ENCODE data around the gene C16orf74. TPM values are rescaled to one million over a fixed set of nuclear protein-coding genes. Genes with fewer than 3 reads are reported as not detected.

C16orf74 gene
- total and polyA plus RNA-seq, 2 of the 13 experiments (the other 11 are each of a cell fraction or from before 2014, with no cell fraction given) = 0.13 to 0.29 TPM

DNA sequence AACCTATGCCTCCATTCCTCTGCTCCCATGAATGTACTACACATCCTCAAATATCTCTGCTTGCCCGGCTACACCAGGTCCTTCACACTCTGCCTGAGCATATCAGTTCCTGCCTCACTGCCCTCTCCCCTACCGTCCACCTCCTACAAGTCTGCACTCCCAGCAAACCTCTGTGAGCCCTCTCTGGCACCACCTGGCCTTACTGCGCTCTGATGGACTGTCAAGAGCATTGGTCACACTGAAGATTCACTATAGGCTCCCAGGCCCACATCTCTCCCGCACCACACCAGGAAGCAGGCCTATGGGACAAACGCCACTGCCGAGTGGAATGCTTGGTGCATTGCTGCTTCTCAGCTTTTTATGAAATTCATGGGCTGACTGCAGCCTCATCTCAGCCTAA lies 71.0 kb downstream of the C16orf74 start (continued):
- TF ChIP-seq ZNF572 (CRISPR knock-in tag; IDR thresholded peaks at IDR 0.05) (no peak), ARNT (IDR thresholded peaks at IDR 0.05) (no peak), NFYB (CRISPR knock-in tag; IDR thresholded peaks at IDR 0.05) (no peak), POLR2G (IDR thresholded peaks at IDR 0.05; ENCODE audit: low read depth, low read length) (peak; percentile 62), PAF1 (CRISPR knock-in tag; IDR thresholded peaks at IDR 0.05) (0 out of 2 replicates have a peak, but pooled peaks have one; percentile 65)

DNA sequence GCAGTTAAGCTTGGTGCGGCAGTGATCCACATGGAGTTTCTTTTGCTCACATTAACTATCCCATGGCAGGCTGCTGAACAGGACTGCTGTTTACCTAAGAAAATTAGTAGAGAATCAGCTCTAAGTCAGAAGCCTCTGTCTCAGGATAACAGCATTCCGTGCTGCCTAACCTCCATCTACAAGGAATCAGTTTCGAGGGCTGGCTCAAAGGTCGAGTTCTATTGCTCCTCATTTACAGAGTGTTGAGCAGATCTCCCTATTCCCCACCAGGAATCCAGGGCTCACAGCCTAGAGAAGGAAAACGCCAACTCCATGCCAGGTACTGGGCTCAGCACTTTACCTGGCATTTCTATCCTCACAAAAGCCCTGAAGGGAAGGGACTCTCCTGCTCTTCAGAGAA lies 72.1 kb downstream of the C16orf74 start:
- in situ Hi-C loops (cut with HindIII; ENCODE audit: extremely low pct_ligation_motif_present, low pct_unique_long_range_greater_than_20kb) (no loop called here), intact Hi-C loops (cut with micrococcal nuclease; ENCODE audit: unreplicated experiment) (no loop called here)
- WGBS (ENCODE audit: low lambda C conversion rate) = 91% methylated on average over 5 of the region's 5 CpGs
- FAIRE-seq (no peak), DNase-seq (ENCODE audit: low spot score) (no peak), ATAC-seq (no peak)
- Histone ChIP-seq H3K79me2 (ENCODE audit: insufficient read depth, low read length) (peaks cover 2% of the 10 kb centered on the region), H3K27ac (ENCODE audit: extremely low read length, insufficient read depth, low read length) (no peak overlapping the region), H3K9ac (ENCODE audit: insufficient read depth, low read depth, low read length) (no peak overlapping the region), H3K9me3 (ENCODE audit: low read length) (no peaks in the 10 kb centered on the region), H3K4me2 (ENCODE audit: low read depth, low read length) (no peak overlapping the region), H2AFZ (ENCODE audit: low read length) (no peak overlapping the region), H3K36me3 (replicated peaks in 1 of 2; ENCODE audit: control insufficient read depth in 1 of 2, insufficient read depth in 2 of 2, low read length in 2 of 2) (peaks cover 26 to 86% of the 10 kb centered on the region in 2 experiments), H3K27me3 (ENCODE audit: control insufficient read depth in 1 of 2, insufficient read depth in 2 of 2, low read length in 2 of 2) (no peaks in the 10 kb centered on the region), H3K4me3 (replicated peaks in 1 of 3; ENCODE audit: insufficient read depth in 1 of 3, low read depth in 2 of 3, low read length in 3 of 3) (no peak overlapping the region), H3K4me1 (ENCODE audit: insufficient read depth, low read length) (no peaks in the 10 kb centered on the region), H4K20me1 (ENCODE audit: insufficient read depth, low read length) (no peaks in the 10 kb centered on the region; the same call in none of the 2 replicates)
- ChIA-PET POLR2A (no interaction called here), CTCF (ENCODE audit: low intra/inter-chr PET ratio, low total read pairs) (no interaction called here)
- 0 out of 2 replicates have a peak, but pooled peaks have one; percentile 12 for TF ChIP-seq PAF1 (CRISPR knock-in tag; IDR thresholded peaks at IDR 0.05)
- TF ChIP-seq, protein P1, sequence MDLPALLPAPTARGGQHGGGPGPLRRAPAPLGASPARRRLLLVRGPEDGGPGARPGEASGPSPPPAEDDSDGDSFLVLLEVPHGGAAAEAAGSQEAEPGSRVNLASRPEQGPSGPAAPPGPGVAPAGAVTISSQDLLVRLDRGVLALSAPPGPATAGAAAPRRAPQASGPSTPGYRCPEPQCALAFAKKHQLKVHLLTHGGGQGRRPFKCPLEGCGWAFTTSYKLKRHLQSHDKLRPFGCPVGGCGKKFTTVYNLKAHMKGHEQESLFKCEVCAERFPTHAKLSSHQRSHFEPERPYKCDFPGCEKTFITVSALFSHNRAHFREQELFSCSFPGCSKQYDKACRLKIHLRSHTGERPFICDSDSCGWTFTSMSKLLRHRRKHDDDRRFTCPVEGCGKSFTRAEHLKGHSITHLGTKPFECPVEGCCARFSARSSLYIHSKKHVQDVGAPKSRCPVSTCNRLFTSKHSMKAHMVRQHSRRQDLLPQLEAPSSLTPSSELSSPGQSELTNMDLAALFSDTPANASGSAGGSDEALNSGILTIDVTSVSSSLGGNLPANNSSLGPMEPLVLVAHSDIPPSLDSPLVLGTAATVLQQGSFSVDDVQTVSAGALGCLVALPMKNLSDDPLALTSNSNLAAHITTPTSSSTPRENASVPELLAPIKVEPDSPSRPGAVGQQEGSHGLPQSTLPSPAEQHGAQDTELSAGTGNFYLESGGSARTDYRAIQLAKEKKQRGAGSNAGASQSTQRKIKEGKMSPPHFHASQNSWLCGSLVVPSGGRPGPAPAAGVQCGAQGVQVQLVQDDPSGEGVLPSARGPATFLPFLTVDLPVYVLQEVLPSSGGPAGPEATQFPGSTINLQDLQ (CRISPR knock-in tag; IDR thresholded peaks at IDR 0.05) = no peak
- no peak for TF ChIP-seq ZC3H13 (CRISPR knock-in tag; IDR thresholded peaks at IDR 0.05)
- TF ChIP-seq, protein P2, sequence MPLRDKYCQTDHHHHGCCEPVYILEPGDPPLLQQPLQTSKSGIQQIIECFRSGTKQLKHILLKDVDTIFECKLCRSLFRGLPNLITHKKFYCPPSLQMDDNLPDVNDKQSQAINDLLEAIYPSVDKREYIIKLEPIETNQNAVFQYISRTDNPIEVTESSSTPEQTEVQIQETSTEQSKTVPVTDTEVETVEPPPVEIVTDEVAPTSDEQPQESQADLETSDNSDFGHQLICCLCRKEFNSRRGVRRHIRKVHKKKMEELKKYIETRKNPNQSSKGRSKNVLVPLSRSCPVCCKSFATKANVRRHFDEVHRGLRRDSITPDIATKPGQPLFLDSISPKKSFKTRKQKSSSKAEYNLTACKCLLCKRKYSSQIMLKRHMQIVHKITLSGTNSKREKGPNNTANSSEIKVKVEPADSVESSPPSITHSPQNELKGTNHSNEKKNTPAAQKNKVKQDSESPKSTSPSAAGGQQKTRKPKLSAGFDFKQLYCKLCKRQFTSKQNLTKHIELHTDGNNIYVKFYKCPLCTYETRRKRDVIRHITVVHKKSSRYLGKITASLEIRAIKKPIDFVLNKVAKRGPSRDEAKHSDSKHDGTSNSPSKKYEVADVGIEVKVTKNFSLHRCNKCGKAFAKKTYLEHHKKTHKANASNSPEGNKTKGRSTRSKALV (CRISPR knock-in tag; IDR thresholded peaks at IDR 0.05) = no peak
- no peak for TF ChIP-seq NFE2L2 (IDR thresholded peaks at IDR 0.05; ENCODE audit: low read length)
- TF ChIP-seq ZNF720 (CRISPR knock-in tag; IDR thresholded peaks at IDR 0.05) = no peak
- no TSS peak for BruUV-seq (replicated peaks)
